Omental fat pad (tissue), 4 donors: Measurements from ENCODE around the gene CDK18. TPM values are rescaled to one million over a fixed set of nuclear protein-coding genes. Genes with fewer than 3 reads are reported as not detected.

Experiments
- ATAC-seq: fragments of 150-250 bp; one replicate; pipeline ENCODE4 v1.9.1; 2016; ENCODE audit warnings: mild to moderate bottlenecking, moderate library complexity; ENCODE audit not compliant: low FRiP score
- DNase-seq: peaks from one replicate; pipeline ENCODE4 v3.0.0-alpha.2; 2019; ENCODE audit warnings: low spot score
- CTCF ChIP-seq, 3 donors: fragments of 450-650 bp; IDR thresholded peaks; one replicate each; pipeline ENCODE4 v1.5.1; 2016 to 2017; ENCODE audit warnings: antibody characterized with exemption in 3 of 3, mild to moderate bottlenecking in 3 of 3, moderate library complexity in 2 of 3
- total RNA-seq, 4 donors: library from RNA; depleted of rRNA; stranded (reverse); fragments of >200 nt; gene quantifications; one replicate each; pipeline ENCODE4 v1.1.0, GENCODE V29; 2016

CDK18 gene
- total RNA-seq, 4 donors from 2014 or later, result 2.8 to 9.0 (median 5.3) TPM

- DNase-seq, result peak; percentile 12
- no peak for TF ChIP-seq CTCF (IDR thresholded peaks at IDR 0.05)
- ATAC-seq, result no peak
Observed at GRCh38 chr1:205538235-205538840, 33.9 kb downstream of the CDK18 start.

- peak; percentile 6 for DNase-seq
Observed at GRCh38 chr1:205541161-205541886, 36.9 kb downstream of the CDK18 start.

GRCh38 chr1:205542367-205542766, 37.9 kb downstream of the CDK18 start:
- ATAC-seq (no peak), DNase-seq (peak; percentile 21)
- no peak for TF ChIP-seq CTCF (IDR thresholded peaks at IDR 0.05)

More at GRCh38 chr1:205541161-205541886, 36.9 kb downstream of the CDK18 start:
- TF ChIP-seq CTCF (IDR thresholded peaks at IDR 0.05), result no peak
- ATAC-seq, result no peak

- DNase-seq (peak; percentile 51), ATAC-seq (peak; percentile 79)
- TF ChIP-seq CTCF (IDR thresholded peaks at IDR 0.05), result no peak
Observed at GRCh38 chr1:205543351-205544301, 39.2 kb downstream of the CDK18 start.

GRCh38 chr1:205545001-205545919, 40.8 kb downstream of the CDK18 start:
- TF ChIP-seq CTCF (IDR thresholded peaks at IDR 0.05), result no peak
- peak; percentile 16 for DNase-seq
- ATAC-seq, result no peak

GRCh38 chr1:205545991-205546390, 41.5 kb downstream of the CDK18 start:
- ATAC-seq (no peak), DNase-seq (peak; percentile 12)
- no peak for TF ChIP-seq CTCF (IDR thresholded peaks at IDR 0.05)
